Naive B cell (primary cell): ENCODE results near the gene KRTAP5-5. TPM values are rescaled to one million over a fixed set of nuclear protein-coding genes. Genes with fewer than 3 reads are reported as not detected.
A peak's percentile ranks its signal among the peaks of the same experiment; 100 is the strongest.

Source experiments
- ATAC-seq, 2 donors: fragments of 150-1000 bp; cut with Tn5 transposase; 2 replicates each; pipeline ENCODE4 v1.10.0; 2021; ENCODE audit warnings: low read depth in 2 of 2, mild to moderate bottlenecking in 2 of 2, moderate library complexity in 2 of 2
- DNase-seq: peaks from one replicate; pipeline ENCODE4 v3.0.0; 2022
- H3K27ac Mint-ChIP-seq, 6 donors: one replicate each; pipeline ENCODE4 v1.8.0; 2020 to 2022; ENCODE audit warnings: mild to moderate bottlenecking in 6 of 6, mixed read lengths in 6 of 6, moderate library complexity in 5 of 6, inconsistent platforms in 2 of 6
- H3K27me3 Mint-ChIP-seq, 3 donors: one replicate each; pipeline ENCODE4 v1.8.0; 2021 to 2022; ENCODE audit warnings: mixed read lengths in 3 of 3, mild to moderate bottlenecking in 1 of 3
- H3K36me3 Mint-ChIP-seq, 2 donors: one replicate each; pipeline ENCODE4 v1.8.0; 2020 to 2022; ENCODE audit warnings: mixed read lengths in 2 of 2, inconsistent platforms in 1 of 2, mild to moderate bottlenecking in 1 of 2
- H3K4me1 Mint-ChIP-seq, 3 donors: one replicate each; pipeline ENCODE4 v1.8.0; 2020 to 2022; ENCODE audit warnings: mixed read lengths in 3 of 3, inconsistent platforms in 1 of 3, mild to moderate bottlenecking in 1 of 3, moderate library complexity in 1 of 3
- H3K4me3 Mint-ChIP-seq, 8 donors: one replicate each; pipeline ENCODE4 v1.8.0; 2020 to 2022; ENCODE audit warnings: mild to moderate bottlenecking in 8 of 8, mixed read lengths in 8 of 8, moderate library complexity in 8 of 8, inconsistent platforms in 2 of 8
- H3K9me3 Mint-ChIP-seq, 7 donors: one replicate each; pipeline ENCODE4 v1.8.0; 2020 to 2022; ENCODE audit warnings: mixed read lengths in 7 of 7, mild to moderate bottlenecking in 5 of 7, inconsistent platforms in 2 of 7, moderate library complexity in 1 of 7
- polyA plus RNA-seq, 6 donors: library from polyadenylated mRNA; unstranded; fragments of 300-500 nt; fragmentation: Illumina TruSeq; gene quantifications; one replicate each; pipeline ENCODE4 v1.2.3, GENCODE V29; 2021; ENCODE audit warnings: low read depth in 6 of 6

Gene KRTAP5-5
- polyA plus RNA-seq, 6 donors from 2014 or later, result not detected

DNA sequence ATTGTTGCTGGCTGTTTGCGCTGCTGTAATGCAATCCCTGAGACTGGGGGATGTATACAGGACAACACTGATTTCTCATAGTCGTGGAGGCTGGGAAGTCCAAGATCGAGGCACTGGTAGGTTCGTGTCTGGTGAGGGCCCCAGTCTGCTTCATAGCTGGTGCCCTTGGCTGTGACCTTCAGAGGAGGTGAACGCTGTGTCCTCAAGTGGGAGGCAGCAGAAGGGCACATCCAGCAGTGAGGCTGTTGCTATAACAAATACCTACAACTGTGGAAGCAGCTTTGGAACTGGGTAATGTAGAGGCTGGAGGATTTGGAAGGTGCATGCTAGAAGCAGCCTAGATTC is 21.3 kb downstream of the KRTAP5-5 start:
- H3K4me1 Mint-ChIP-seq, result no peaks in the 10 kb centered on the region
- no peaks in the 10 kb centered on the region for H3K9me3 Mint-ChIP-seq
- no peak for DNase-seq
- H3K27ac Mint-ChIP-seq, result peak overlapping the region in 1 of 6 donors; percentile 89
- no peaks in the 10 kb centered on the region for H3K36me3 Mint-ChIP-seq
- H3K27me3 Mint-ChIP-seq, result peaks cover 17 to 25% (median 25%) of the 10 kb centered on the region in 3 donors
- ATAC-seq, result no peak
- H3K4me3 Mint-ChIP-seq, result no peak overlapping the region

DNA sequence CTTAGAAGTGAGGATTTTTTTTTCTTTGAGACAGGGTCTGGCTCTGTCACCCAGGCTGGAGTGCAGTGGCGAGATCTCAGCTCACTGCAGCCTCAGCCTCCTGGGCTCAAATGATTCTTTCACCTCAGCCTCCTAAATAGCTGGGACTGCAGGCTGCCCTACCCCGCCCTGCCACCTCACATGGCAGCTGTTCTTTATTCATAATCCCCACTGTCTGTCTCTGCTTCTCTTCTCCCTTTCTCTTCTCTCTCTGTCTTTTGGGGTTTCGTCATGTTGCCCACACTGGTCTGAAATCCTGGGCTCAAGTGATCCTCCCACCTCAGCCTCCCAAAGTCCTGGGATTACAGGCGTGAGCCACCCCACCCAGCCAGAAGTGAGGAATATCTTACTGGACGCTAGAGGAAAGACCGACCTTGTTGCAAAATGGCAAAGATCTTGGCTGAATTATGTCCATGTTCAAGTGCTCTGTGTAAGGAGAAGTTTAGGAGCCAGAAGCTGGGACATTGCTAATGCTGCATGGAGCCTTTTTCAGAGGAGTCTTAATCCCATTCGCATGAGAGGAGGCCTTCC is 21.9 kb downstream of the KRTAP5-5 start:
- H3K36me3 Mint-ChIP-seq, result no peaks in the 10 kb centered on the region
- H3K27ac Mint-ChIP-seq, result no peak overlapping the region
- no peak overlapping the region for H3K4me3 Mint-ChIP-seq

DNA sequence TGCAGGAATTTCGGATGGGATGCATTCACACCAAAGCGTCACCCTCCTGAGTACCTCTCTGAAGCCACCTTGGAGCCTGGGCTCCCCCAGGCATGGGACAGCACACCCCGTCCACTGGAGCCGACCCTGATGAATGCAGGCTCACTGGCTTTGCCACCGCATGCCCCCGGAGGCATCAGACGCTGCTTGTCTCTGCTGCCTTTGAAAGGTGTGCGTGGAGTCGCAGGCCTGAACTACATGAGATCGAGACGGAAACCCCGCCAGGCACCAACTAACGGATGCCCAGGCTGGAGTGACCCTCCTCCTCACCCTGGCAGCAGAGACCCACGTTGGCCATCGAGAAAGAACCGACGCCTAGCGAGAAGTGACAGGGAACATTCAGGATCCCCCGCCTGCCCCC is 22.5 kb downstream of the KRTAP5-5 start:
- no peaks in the 10 kb centered on the region for H3K9me3 Mint-ChIP-seq
- H3K4me1 Mint-ChIP-seq, result no peaks in the 10 kb centered on the region
- H3K36me3 Mint-ChIP-seq, result no peaks in the 10 kb centered on the region
- DNase-seq (no peak), ATAC-seq (no peak)
- H3K27ac Mint-ChIP-seq, result no peak overlapping the region
- peaks cover 22 to 33% (median 25%) of the 10 kb centered on the region in 3 donors for H3K27me3 Mint-ChIP-seq
- no peak overlapping the region for H3K4me3 Mint-ChIP-seq

More for the DNA sequence above, 21.9 kb downstream of the KRTAP5-5 start:
- DNase-seq (no peak), ATAC-seq (no peak)
- H3K4me1 Mint-ChIP-seq, result no peaks in the 10 kb centered on the region
- H3K9me3 Mint-ChIP-seq, result no peaks in the 10 kb centered on the region
- peaks cover 20 to 28% (median 25%) of the 10 kb centered on the region in 3 donors for H3K27me3 Mint-ChIP-seq

DNA sequence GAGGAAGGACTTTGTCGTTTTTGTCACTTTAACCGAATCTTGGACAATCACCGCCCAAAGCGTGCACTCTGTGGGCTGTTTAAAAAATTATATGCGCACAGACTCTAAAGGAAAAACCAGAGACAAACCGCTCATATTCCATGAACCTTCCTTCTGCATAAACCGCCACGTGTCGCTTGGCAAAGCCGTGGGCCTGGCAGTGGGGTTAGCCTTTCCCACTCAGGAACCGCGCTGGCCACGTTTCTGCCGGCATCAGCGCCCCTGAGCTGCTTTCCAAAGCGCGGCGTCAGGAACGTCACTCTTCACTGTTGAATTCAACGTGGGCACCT is 22.8 kb downstream of the KRTAP5-5 start:
- peaks cover 22 to 35% (median 25%) of the 10 kb centered on the region in 3 donors for H3K27me3 Mint-ChIP-seq
- H3K4me1 Mint-ChIP-seq, result no peaks in the 10 kb centered on the region
- ATAC-seq (no peak), DNase-seq (no peak)
- no peaks in the 10 kb centered on the region for H3K9me3 Mint-ChIP-seq
- peak overlapping the region in 1 of 8 donors; percentile 9 for H3K4me3 Mint-ChIP-seq
- H3K27ac Mint-ChIP-seq, result no peak overlapping the region
- H3K36me3 Mint-ChIP-seq, result no peaks in the 10 kb centered on the region

DNA sequence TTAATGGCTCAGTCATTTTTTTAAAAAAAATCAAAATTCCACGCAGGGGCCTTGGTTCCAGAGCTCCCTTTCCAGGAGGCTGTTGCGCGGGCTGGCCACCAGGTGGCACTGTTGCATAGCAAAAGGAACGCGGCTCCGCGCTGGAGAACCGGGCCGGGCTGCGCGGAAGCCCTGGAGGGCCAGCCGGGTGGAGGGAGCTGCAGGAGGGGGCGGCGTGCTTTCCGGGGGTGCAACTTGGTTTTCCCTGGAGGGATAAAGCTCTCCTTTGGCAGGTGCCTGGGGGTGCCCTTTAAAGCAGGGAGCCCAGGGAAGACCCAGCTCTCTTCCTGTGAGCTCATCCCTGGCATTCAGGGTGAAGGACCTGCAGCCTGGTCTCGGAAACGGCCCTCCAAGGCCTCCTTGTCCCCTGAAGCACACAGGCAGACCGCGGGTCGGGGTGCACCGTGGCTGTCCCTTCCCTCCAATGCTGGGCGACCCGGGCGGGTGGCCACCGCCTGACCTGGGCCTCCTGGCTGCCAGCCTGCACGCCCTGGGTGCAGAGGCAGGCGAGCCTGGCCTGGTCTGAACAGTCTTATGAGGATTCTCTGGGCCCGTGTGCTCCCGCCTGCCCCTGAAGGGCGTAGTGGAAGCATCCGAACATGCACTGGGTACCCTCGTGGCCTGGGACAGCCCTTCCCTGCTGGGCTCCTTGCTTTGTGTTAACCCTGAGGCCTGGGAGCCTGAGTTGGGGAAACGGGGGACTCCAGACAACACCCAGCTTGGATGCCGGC is 23.4 kb downstream of the KRTAP5-5 start:
- peak overlapping the region in 1 of 8 donors; percentile 9 for H3K4me3 Mint-ChIP-seq
- no peak overlapping the region for H3K27ac Mint-ChIP-seq
- H3K9me3 Mint-ChIP-seq, result no peaks in the 10 kb centered on the region
- no peaks in the 10 kb centered on the region for H3K4me1 Mint-ChIP-seq
- ATAC-seq (peak; percentile 71 to 85), DNase-seq (peak; percentile 64)
- peaks cover 25 to 35% (median 26%) of the 10 kb centered on the region in 3 donors for H3K27me3 Mint-ChIP-seq
- H3K36me3 Mint-ChIP-seq, result no peaks in the 10 kb centered on the region

DNA sequence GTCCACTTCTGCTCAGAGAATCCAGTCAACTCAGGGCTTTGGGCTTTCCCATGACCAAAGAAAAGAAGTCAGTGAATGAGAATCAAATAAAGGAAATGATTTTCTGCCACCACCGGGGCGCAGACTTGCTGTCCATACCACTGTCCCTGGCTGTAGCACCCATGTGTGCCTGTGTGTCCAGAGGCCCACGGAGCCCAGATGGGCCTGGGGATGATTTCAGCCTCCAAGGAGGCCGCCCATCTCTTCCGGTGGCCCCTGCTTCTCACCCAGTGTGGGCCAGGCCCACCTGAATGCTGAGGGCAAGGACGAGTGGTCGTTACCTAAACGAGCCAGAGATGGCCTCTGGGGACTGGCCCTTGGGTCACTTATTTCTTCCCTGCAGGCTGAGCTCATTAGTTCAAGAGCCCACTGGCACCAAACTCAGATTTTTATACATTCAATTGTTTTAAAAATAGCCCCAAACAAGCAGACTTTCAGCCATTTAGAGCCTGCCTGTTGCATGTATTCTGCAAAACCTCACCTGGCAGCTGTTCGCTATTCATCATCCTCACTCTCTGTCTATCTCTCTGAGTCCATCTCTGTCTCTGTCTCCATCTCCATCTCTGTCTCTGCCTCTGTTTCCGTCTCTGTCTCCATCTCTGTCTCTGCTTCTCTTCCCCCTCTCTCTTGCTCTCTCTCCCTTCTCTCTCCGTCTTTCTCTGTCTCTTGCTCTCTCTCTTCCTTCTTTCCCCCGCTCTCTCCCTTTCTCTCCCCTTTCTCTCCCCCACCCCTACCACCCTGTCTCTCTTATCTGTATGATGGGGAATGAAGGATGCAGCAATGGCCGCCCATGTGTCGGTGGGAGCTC is 24.2 kb downstream of the KRTAP5-5 start:
- no peak overlapping the region for H3K4me3 Mint-ChIP-seq

DNA sequence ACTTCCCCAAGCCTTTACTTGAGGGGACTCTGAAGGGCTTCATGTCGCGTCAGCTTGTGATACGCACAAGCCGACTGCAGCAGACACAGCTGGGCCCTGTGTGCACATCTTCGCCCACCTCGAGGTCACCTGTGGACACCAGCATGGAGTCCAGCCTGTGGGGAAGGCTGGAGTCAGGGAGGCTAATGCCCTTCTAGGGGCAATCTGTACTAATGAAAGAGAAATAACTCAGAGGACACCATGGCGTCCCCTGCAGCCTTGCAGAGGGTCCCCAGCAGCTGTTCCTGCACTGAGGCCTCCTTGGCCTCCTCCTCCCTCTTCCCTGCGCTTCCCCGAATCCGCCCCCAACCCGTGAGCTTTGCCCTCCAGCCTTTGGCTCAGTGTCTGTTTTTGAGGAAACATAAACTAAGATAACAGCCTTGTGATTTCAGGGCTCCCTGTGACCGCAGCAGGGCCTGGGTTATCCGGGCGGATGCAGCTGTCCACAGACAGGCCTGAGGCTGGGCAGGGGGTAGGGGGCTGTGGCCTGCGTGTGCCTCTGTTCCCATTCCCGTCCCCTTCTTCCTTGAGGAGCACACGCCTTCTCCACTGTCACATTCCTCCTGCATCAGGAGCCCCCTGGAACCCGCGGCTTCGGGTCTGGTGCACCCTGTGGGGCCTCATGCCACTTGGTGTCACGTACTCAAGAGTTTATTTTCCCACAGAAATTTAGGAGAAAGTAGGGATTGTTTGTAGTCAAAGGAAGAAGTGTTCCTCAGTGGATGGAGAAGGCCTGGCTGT is 25.0 kb downstream of the KRTAP5-5 start:
- Mint-ChIP-seq H3K36me3 (no peaks in the 10 kb centered on the region), H3K4me3 (no peak overlapping the region), H3K9me3 (no peaks in the 10 kb centered on the region), H3K27me3 (peaks cover 28 to 41% (median 29%) of the 10 kb centered on the region in 3 donors), H3K27ac (no peak overlapping the region), H3K4me1 (peaks cover 0 to 8% (median 4%) of the 10 kb centered on the region in 3 donors)
- no peak for ATAC-seq
- no peak for DNase-seq

More for the DNA sequence above, 24.2 kb downstream of the KRTAP5-5 start:
- Mint-ChIP-seq H3K36me3 (no peaks in the 10 kb centered on the region), H3K27ac (peak overlapping the region in 1 of 6 donors; percentile 32), H3K4me1 (peaks cover 0 to 1% (median 0%) of the 10 kb centered on the region in 3 donors), H3K27me3 (peaks cover 25 to 35% (median 26%) of the 10 kb centered on the region in 3 donors), H3K9me3 (no peaks in the 10 kb centered on the region)
- ATAC-seq, result no peak
- DNase-seq, result no peak

DNA sequence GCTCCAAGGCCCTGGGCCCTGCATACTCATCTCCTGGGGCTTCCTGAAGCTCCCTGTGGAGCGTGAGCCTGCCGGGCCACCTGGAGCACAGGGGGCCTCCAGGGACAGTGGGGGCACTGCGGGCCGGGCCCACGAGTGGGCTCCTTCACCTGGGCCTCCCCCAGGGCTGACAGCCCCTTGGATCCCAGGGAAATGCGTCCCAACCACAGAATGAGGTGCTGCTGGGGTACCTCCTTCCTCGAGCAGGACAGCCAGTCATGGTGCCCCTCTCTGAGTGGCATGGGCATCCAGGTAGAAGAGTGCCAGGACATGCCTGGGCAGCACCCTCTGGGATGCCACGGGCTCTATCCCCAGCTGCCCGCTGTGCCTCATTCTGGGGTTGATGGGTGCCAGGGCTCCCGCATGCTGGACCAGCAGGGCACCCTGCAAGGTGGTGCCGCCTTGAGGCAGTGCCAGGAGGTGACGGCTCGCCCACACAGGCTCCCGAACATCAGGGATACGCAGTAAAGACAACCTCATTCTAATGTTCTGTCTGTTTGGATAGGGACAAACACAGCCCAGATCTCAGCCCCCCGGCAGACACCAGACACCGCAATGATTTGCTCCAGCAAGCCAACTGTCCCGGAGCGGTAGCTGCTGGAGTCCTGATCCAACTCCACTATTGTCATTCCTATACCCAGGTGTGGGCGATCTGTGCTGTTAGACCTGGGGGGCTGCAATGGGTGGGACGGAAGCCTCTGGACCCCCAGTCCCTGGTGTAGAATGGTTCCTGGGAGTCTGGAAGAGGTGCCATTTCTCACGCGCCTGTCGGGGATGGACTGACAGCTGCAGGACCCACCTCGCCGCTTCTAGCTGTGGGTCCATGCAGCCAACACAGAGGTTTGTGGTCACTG is 25.8 kb downstream of the KRTAP5-5 start:
- Mint-ChIP-seq H3K4me3 (peak overlapping the region in 1 of 8 donors; percentile 15), H3K4me1 (peaks cover 0 to 15% (median 4%) of the 10 kb centered on the region in 3 donors), H3K27ac (no peak overlapping the region), H3K27me3 (peaks cover 33 to 49% (median 38%) of the 10 kb centered on the region in 3 donors), H3K36me3 (no peaks in the 10 kb centered on the region), H3K9me3 (no peaks in the 10 kb centered on the region)
- no peak for ATAC-seq
- no peak for DNase-seq

DNA sequence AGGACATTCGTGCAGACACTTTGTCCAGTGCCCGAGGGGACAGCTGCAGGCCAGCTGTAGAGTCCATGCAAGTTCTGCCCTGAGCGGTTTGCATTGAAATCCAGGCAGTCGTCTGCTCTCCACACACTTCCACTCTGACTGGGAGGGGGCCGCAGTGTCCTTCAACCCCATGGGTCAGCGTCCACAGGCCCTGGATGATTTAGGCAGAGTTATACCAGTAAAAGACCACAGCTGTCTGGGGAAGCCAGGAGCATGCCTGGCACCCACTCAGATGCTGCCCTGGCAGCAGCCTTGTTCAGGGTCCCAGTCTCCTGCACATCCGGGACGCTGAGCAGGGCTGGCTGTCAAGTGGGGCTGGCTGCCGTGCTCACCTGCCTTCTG is 26.5 kb downstream of the KRTAP5-5 start:
- Mint-ChIP-seq H3K27ac (no peak overlapping the region), H3K36me3 (no peaks in the 10 kb centered on the region), H3K4me1 (peaks cover 0 to 15% (median 4%) of the 10 kb centered on the region in 3 donors), H3K27me3 (peaks cover 32 to 51% (median 41%) of the 10 kb centered on the region in 3 donors), H3K9me3 (no peaks in the 10 kb centered on the region), H3K4me3 (no peak overlapping the region)
- ATAC-seq (no peak), DNase-seq (no peak)

DNA sequence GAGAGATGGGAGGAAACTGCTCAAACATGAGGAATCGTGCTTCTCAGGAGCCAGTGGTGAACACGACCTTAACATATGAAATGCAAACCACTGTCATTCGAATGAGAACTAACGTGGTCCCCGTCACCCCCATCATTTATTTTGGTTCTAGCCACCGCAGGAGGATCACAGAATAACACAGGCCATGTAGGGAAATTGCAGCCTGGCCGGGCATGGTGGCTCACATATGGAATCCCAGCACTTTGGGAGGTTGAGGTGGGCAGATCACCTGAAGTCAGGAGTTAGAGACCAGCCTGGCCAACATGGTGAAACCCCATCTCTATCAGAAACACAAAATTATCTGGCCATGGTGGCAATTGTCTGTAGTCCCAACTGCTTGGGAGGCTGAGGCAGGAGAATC is 27.1 kb downstream of the KRTAP5-5 start:
- Mint-ChIP-seq H3K9me3 (no peaks in the 10 kb centered on the region), H3K27ac (no peak overlapping the region), H3K4me3 (peak overlapping the region in 1 of 8 donors; percentile 57), H3K4me1 (peaks cover 0 to 15% (median 4%) of the 10 kb centered on the region in 3 donors), H3K36me3 (no peaks in the 10 kb centered on the region), H3K27me3 (peaks cover 29 to 51% (median 35%) of the 10 kb centered on the region in 3 donors)
- ATAC-seq (no peak), DNase-seq (no peak)

DNA sequence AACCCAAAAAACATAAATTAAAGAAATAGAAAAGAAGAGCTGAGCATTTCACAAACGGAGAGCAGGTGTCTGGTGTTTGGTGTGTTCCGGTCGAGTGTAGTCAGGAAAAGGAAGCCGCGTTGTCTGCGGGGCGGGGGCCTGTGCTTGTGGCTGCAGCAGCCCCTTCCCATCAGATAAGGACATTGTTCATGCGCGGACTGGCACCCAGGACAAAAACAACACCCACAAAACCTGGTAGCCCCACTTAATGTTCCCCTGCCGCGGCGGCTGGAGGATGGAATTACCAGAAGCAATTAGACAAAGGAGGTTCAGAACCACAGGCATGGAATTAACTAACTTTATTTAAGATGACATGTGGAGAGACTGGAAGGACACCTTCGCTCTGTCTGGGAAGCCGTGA is 29.9 kb downstream of the KRTAP5-5 start:
- H3K4me3 Mint-ChIP-seq, result peak overlapping the region in 3 of 8 donors; percentile 25 to 67 (median 64)
- no peak for DNase-seq
- H3K27me3 Mint-ChIP-seq, result peaks cover 18 to 43% (median 31%) of the 10 kb centered on the region in 3 donors
- no peaks in the 10 kb centered on the region for H3K9me3 Mint-ChIP-seq
- ATAC-seq, result no peak
- H3K4me1 Mint-ChIP-seq, result peaks cover 0 to 15% (median 4%) of the 10 kb centered on the region in 3 donors
- H3K36me3 Mint-ChIP-seq, result no peaks in the 10 kb centered on the region
- H3K27ac Mint-ChIP-seq, result no peak overlapping the region

DNA sequence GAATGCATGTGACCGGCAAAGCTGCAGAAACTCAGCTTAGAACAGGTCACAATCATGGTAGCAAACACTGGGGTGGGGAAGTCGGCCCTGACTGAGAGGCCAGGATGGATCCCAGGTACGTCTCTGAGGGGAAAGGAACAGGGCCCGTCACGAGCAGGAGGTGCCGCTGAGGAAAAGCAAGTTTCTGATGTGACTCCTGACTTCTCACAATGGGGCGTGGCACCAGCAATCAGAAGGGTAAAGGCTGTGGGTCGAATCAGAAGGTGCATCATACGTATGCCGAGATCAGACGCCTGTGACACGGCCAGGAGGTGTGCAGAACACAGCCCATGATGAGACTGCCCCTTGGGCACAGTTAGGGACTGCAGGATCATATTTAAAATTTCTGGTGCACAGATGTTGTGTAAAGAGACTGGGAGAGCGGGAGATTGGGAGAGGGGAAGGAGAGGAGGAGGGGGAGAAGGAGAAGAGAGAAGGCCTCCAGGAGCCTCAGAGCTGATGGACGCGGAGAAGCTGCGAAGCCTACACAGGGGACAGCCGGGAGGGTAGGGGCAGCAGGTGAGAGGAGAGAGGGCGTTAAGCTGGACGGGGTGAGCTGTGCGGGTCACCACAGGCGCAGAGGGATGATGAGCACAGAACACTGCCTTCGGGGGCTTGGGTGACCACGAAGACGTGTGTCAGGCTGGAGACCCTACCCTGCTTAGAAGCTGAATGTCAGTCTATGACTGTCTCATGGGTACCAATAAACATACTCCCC is 30.7 kb downstream of the KRTAP5-5 start:
- no peak overlapping the region for H3K27ac Mint-ChIP-seq
- no peak for ATAC-seq
- H3K4me3 Mint-ChIP-seq, result peak overlapping the region in 1 of 8 donors; percentile 12
- H3K4me1 Mint-ChIP-seq, result peaks cover 0 to 15% (median 4%) of the 10 kb centered on the region in 3 donors
- no peak for DNase-seq
- no peaks in the 10 kb centered on the region for H3K9me3 Mint-ChIP-seq
- no peaks in the 10 kb centered on the region for H3K36me3 Mint-ChIP-seq
- H3K27me3 Mint-ChIP-seq, result peaks cover 16 to 41% (median 24%) of the 10 kb centered on the region in 3 donors
